Stimulated activated CD8-positive, alpha-beta memory T cell treated with anti-CD3 and anti-CD28 coated beads, Interleukin-15, amount 100 ng/mL, for 4 hours (primary cell): ENCODE measurements around the gene ZKSCAN4.

Experiments
- DNase-seq, 2 donors: peaks; one replicate each; pipeline ENCODE4 v3.0.0-alpha.2; 2020; ENCODE audit warnings: low read depth in 2 of 2

The ZKSCAN4 gene

DNA sequence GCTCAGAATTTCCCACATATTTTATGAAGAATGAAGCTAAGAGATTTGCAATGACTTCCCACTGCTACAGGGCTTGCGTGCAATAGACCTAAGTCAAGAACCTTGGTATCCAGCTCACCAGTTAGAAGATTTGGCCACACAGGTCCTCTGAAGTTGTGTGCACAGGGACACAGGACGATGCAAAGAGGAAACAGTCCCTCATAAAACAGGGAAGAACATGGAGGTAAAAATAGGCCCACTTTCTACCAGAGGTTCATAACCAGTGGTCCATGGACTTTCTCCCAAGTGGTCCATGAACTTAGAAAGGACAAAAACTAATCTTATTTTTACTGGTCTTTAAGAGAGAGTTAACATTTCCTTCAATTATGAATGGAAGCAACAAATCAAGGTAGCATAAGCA is 1.3 kb downstream of the ZKSCAN4 start:
- no peak for DNase-seq

DNA sequence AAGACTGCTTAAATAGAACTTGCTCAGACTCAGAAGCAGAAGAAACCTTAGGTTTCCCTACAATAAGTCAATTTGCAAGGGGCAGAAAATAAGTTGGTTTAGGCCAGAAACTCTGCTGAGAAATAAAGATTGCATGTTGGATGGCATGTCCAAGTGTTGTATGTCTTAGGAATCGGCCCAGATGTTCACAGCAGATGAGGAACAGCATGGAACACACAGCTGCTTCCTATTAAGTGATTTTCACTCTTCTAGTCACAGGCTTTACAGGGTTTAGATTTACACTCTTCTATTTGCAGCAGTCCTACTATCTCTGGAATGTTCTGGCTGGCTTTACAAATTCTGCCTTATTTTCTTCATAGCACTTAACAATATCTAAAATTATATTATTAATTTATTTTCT is 3.2 kb downstream of the ZKSCAN4 start:
- DNase-seq: no peak

- DNase-seq: no peak
Observed at GRCh38 chr6:28245206-28245941, 6.7 kb downstream of the ZKSCAN4 start.

DNA sequence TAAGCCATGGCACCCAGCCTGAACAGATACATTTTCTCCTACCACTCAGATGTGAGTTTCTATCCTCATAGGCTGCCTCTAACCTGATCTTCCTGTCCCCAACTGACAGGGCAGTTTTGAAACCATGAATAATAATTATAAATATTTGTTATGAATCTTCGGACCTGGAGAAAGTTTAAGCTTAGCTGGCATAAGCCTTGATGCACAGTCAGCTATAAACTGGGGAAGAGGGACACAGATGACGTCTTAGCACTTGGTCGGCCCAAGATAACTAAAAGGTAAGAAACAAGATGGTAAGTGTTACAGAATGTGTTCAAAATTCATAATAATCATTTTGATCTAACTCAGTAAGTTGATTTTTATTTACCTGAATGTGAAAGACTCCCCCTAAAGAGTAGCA is 8.1 kb downstream of the ZKSCAN4 start:
- no peak for DNase-seq

DNA sequence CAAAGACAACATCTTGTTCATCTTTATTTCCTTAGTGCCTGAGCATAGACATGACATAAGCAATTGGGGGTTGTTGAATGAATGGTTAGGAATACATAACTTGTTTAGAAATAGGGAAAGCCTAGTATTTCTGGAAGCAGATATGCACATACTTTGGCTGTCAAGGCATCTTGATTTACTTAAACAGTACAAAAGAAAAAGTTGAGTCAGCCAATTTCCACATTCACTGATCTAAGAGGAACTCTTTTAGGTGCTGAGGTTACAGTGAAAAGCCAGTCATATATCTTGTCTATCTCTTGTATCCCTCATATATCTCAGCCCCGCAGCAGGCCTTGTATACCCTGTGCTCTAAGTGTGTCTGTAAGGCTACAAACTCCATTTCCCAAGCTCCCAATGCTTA is 11.6 kb downstream of the ZKSCAN4 start:
- no peak for DNase-seq

DNA sequence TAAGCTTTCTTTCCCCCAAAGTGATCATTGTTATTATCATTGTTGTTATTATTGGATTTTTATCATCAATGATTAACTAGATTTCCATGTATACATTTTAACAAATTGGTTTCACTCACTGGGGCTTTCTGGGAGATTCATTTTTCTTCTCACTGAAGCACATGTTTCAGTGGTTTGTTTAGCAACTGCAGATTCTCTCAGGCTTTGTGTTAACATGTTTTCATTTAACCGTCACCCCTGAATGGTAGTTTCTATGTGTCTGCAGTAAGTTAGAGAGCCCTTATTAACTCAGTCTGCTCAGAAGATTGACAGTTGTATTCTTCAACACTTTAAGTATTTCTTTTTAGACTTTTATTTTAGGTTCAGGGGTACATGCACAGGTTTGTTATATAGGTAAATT is 12.4 kb downstream of the ZKSCAN4 start:
- no peak for DNase-seq

DNA sequence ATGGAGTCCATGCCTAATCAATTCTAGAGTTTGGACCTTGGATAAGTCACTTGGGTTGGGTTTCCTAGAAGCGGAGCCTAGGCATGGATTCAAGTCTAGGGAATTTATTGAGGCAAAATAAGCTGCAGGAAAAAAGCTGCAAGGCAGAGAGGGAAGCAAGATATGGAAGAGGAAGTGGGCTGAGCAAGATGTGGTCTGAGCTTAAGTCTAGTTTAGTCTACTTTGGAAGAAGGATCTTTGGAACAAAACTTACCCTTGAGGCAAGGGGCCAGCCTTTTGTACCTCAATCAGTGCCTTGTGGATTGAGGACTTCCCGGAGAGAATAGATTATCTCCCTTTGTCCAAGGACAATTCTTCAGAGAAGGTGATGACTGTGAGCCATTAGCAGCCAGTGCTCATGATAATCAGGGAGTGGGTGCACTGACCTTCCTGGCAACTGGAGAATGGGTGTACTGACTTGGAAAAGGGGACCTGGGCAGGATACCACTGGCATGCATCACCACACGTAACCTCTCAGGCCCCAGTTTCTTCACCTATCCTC is 16.1 kb downstream of the ZKSCAN4 start:
- no peak for DNase-seq

DNA sequence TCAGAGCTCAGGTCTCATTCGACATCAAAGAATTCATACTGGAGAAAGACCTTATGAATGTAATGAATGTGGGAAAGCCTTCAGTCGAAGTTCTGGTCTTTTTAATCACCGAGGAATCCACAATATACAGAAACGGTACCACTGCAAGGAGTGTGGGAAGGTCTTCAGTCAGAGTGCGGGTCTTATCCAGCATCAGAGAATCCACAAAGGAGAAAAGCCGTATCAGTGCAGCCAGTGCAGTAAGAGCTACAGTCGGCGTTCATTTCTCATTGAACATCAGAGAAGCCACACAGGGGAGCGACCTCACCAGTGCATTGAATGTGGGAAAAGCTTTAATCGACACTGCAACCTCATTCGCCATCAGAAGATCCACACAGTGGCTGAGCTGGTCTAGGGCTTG is 19.3 kb downstream of the ZKSCAN4 start:
- DNase-seq: no peak

DNA sequence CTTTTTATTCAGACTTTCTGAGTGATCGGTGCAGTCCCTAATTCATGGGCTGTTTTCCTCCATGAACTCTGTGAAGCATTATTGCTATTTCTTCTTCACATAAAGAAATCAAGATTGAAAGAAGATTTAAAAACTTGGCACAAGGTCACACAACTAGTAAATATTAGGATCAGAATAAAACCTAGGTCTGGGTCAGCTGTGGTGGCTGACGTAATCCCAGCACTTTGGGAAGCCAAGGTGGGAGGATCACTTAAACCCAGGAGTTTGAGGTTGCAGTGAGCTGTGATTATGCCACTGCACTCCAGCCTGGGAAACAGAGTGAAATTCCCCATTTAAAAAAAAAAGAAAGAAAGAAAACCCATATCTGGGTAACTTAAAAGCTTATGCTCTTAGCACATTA is 25.6 kb downstream of the ZKSCAN4 start:
- no peak for DNase-seq

DNA sequence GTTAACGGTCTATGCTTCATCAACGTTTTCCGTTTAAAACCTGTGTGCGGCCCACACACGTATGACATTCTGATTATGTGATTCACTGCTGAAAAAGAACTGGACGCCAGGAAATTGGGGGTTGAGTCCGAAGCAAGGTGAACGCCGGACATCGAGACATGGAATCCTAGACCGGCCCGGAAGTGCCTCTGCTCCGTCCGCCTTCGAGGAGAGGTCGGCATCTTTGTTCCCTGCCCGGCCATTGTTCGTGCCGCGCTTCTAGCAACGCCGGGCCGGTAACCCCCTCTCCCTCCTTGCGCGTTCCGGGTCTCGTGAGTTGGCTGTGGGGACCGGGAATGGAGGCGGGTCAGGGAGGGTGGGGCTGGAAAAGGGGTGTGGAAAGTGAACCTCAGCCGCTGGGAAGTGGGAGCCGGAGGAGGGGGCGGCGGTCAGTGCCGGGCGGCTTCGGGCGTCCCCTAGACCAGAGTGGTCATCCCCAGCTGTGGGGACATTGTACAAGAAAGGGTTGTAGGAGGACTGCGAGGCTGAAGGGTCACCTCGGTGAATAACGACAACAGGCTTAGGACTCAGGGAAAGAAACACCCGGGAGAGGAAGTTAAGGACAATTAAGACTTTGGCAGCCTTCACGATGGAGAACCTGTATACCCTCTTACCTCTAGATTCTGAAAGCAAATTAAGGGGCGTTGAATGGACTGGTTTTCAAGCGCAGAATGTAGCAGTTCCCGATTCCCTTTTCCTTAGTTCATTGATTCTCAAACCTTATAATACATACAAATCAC is 26.8 kb downstream of the ZKSCAN4 start, which contains the start of gene ZSCAN9:
Gene ZSCAN9 (plus strand): TSS at position 220 of the 779 bp plus-strand sequence. CDS start 1,810 bp downstream, outside the sequence.
- peak in 1 of 2 donors; percentile 10 for DNase-seq

DNA sequence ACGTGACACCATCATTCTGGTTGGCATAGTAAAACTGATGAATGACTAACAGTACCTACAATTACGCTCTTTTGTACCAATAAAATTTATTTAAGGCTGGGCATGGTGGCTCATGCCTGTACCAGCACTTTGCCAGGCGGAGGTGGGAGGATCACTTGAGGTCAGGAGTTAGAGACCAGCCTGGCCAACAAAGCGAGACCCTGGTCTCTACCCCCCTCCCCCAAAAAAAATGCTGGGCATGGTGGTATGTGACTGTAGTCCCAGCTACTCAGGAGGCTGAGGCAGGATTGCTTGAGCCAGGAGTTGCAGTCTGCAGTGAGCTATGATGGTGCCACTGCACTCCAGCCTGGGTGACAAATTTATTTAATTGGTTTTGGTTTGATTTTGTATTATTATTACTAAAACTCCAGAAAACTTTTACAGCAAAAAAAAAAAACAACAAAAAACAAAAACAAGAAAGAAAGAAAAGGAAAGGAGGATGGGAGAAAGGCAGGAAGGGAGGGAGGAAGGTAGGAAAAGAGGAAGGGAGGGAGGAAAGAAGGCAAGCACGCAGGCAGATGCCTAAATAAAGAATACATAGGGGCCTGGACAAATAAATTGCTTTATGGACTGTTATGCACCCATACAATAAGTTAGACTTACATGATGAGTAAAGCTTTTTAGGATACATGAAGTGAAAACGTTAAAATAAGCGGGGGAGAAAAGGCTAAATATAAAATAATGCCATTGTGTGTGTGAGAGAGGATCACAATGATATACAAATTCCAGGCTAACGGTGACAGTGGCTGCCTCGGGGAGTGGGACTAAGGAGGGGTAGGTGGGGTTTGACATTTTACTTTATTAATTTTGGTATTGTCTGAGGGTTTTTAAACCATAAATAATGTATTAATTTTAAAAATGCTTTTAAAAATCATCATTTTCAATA is 27.7 kb downstream of the ZKSCAN4 start:
- no peak for DNase-seq

DNA sequence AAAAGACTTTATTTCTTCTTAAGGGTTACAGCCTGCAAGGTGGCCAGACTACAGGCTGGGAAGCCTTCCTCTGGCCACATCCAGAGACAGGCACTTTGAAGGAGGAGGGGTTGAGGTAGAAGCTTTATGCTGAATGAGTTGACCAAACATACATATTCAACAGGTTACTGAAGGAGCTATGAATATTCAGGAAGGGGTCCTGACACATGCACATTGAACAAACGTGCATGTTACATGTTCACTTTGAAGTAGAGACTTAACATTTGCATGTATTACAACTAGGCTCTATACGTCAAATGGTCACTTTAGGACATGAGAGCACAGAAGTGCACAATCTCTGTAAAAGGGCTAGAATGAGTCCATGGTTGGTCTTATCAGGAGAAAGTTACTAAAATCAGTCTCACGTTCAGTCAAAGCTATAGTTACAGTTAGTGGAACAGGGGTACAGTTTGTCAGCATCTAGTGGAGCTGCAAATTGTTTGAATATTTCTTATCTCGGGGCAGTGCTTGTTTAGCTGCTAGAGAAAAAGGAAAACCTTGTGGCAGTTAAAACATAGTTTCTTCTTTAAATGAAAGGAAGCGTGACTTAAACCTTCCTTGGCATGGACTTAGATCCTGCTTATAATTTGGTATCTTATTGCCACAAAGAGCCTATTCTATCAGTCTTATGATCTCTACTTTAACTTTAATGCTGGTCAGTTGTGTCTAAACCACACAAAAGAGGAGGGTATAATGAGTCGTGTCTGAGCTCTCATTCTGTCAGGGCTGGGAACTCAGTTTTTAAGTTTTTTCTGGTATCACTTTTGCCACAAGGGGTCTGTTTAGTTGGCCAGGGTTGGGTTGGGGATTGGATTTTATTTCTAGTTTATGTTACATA is 31.6 kb downstream of the ZKSCAN4 start:
- no peak for DNase-seq

GRCh38 chr6:28218312-28219248 is 33.5 kb downstream of the ZKSCAN4 start:
- no peak for DNase-seq

DNA sequence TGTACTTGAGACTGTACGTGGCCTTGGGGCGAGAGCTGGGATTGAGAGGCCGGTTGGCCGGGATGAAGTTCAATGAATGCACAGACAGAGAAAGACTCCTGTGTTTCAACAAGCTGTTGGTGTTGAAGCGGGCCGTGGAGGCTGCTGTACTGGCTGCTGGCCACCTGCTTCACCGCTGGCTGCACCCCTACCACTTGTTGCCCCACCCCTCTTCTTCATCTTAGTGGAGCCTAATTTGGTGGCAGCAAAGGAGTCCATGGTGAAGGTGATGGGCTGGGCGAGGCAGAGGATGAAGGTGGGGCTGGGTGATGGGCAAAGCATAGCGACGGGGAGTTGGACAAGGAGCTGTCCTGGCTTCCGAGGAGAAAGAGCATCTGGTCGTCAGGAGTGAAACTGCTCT is 34.2 kb downstream of the ZKSCAN4 start:
- no peak for DNase-seq

GRCh38 chr6:28215425-28215824 is 36.6 kb downstream of the ZKSCAN4 start:
- no peak for DNase-seq

DNA sequence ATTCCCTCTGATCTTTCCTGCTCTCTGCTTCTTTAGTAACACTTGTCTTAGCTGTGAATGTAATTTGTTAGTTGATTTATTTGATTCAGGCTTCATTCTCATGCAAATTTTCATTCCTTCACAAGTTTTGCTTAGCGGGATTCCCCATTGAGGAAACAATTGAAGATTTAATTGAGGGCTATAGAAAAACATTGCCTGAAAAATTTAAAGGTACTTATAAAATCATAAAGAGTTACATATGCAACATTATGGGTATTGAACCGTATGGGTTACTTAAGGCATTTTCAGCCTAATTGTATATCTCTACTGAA is 38.9 kb downstream of the ZKSCAN4 start:
- DNase-seq: no peak

- DNase-seq: no peak
Observed at GRCh38 chr6:28212510-28213212, 39.4 kb downstream of the ZKSCAN4 start.

GRCh38 chr6:28211840-28212509 is 40.1 kb downstream of the ZKSCAN4 start:
- no peak for DNase-seq
